Spinal cord (tissue), 10 donors: ENCODE data around the gene ELOVL7. TPM values are rescaled to one million over a fixed set of nuclear protein-coding genes. Genes with fewer than 3 reads are reported as not detected.
"Not testable (repeated sequence)": the region's sequence is repeated elsewhere in the genome, so short reads cannot be mapped to it uniquely, and the experiment has no call there.

Experiments used
- DNase-seq, 6 donors: peaks; one replicate each; pipeline versions ENCODE4 v3.0.0 to v3.0.0-alpha.2; 2013 to 2015; ENCODE audit warnings: low spot score in 6 of 6, low read depth in 4 of 6
- H3K27ac ChIP-seq: one replicate; pipeline ENCODE4 v1.5.1; 2013; ENCODE audit warnings: low read depth, low read length, control low read depth
- H3K27me3 ChIP-seq: one replicate; pipeline ENCODE4 v1.6.1; 2013; ENCODE audit warnings: low read length; ENCODE audit not compliant: control insufficient read depth, insufficient read depth
- H3K36me3 ChIP-seq: one replicate; pipeline ENCODE4 v1.6.1; 2013; ENCODE audit warnings: low read length; ENCODE audit not compliant: control insufficient read depth, insufficient read depth
- H3K4me1 ChIP-seq: one replicate; pipeline ENCODE4 v1.6.1; 2013; ENCODE audit warnings: low read length; ENCODE audit not compliant: control insufficient read depth, insufficient read depth
- H3K4me3 ChIP-seq: one replicate; pipeline ENCODE4 v1.5.1; 2013; ENCODE audit warnings: low read depth, low read length, control low read depth
- H3K9me3 ChIP-seq: one replicate; pipeline ENCODE4 v1.6.1; 2013; ENCODE audit warnings: low read length; ENCODE audit not compliant: control insufficient read depth, insufficient read depth
- WGBS: methylation state at CpG from one replicate; pipeline ENCODE4 v1.1.5; 2013; ENCODE audit warnings: missing lambda C conversion rate; ENCODE audit not compliant: insufficient coverage; 5-methylcytosine and 5-hydroxymethylcytosine counted together
- polyA plus RNA-seq, 2 donors: library from polyadenylated mRNA; unstranded; fragments of 120-200 nt; gene quantifications; one replicate each; pipeline ENCODE4 v1.2.1, GENCODE V29; 2013; ENCODE audit not compliant: insufficient read length in 2 of 2
- total RNA-seq, 2 donors: library from RNA; depleted of rRNA in 1 of 2; stranded (reverse); fragments of 120-200 nt in 1 of 2; fragments of >200 nt in 1 of 2; gene quantifications; one replicate each; pipeline versions ENCODE4 v1.2.3 to v1.2.4, GENCODE V29; 2013 to 2014
- donor health status: healthy.

ELOVL7 gene
- total and polyA plus RNA-seq, 4 donors: 3.9 to 20.5 (median 4.4) TPM

DNA sequence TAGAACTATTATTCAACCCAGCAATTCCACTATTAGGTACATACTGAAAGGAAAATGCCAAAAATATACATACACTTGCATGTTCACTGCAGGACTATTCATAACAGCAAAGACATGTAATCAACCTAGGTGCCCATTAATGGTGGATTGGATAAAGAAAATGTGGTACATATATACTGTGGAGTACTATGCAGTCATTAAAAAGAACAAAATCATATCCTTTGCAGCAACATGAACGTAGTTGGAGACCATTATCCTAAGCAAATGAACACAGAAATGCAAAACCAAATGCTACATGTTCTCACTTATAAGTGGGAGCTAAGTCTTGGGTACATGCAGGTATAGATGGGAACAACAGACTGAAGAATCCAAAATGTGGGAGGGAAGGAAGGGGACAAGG, 67.7 kb downstream of the ELOVL7 start:
- Histone ChIP-seq H3K4me1 (no peaks in the 10 kb centered on the region), H3K9me3 (peaks cover 3% of the 10 kb centered on the region), H3K36me3 (no peaks in the 10 kb centered on the region), H3K4me3 (no peak overlapping the region), H3K27ac (no peak overlapping the region), H3K27me3 (no peaks in the 10 kb centered on the region)
- DNase-seq: no peak
- WGBS: no CpG with 5 or more reads among the region's 1 CpG

DNA sequence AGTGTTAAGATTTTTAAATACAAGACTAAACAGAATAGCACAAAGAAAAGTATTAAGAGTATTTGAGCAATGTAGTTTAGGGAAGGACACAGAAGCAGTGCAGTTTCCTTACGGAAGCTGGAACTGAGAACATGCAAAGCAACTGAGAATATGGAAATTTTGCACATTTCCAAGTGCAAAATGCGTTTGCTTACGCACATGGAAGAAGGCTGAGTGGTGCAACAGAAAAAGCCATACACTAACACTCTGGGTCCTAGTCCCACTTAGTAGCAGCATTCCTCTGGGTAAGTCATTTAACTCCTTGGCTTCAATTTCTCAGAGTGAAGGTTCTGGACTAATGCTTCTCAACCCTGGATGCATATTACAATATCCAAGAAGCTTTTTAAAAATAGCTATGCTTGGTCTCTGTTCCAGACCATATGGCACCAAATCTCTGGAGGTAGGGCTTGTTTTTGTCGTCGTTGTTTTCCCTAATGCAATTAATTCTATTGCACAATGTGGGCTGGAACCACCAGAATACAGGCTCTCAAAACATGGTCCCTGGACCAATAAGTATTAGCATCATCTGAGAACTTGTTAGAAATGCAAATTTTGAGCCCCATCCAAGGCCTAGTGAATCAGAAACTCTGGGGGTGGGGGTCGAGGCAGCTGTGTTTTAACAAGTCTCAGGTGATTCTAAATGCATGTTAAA, 78.9 kb downstream of the ELOVL7 start:
- Histone ChIP-seq H3K4me1 (no peaks in the 10 kb centered on the region), H3K27ac (no peak overlapping the region), H3K27me3 (no peaks in the 10 kb centered on the region), H3K9me3 (no peaks in the 10 kb centered on the region), H3K4me3 (no peak overlapping the region), H3K36me3 (no peaks in the 10 kb centered on the region)
- WGBS: 93% methylated on average over 4 of the region's 6 CpGs
- peak in 1 of 6 donors; percentile 6 for DNase-seq

DNA sequence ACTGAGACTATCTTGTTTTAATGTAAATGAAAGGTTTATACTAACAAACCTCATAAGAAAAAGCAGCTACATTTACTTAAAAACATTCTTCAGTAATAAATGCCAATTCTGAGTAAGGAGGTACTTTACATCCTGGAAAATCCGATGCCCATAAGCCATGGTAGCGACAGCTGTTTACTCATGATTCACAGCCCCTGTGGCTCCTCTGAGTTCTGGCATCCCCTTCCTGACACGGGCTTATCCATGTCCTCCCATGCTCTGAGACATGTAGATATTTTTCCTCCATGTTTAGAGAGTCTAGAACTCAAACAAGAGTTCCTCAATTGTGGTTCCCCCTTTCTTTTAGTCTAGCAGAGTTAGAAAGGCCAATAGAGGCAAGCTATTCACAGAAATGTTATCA, 81.0 kb downstream of the ELOVL7 start:
- no peaks in the 10 kb centered on the region for H3K4me1 ChIP-seq
- H3K9me3 ChIP-seq: no peaks in the 10 kb centered on the region
- H3K36me3 ChIP-seq: no peaks in the 10 kb centered on the region
- no peaks in the 10 kb centered on the region for H3K27me3 ChIP-seq
- H3K4me3 ChIP-seq: no peak overlapping the region
- no peak for DNase-seq
- no CpG with 5 or more reads among the region's 3 CpGs for WGBS
- no peak overlapping the region for H3K27ac ChIP-seq

DNA sequence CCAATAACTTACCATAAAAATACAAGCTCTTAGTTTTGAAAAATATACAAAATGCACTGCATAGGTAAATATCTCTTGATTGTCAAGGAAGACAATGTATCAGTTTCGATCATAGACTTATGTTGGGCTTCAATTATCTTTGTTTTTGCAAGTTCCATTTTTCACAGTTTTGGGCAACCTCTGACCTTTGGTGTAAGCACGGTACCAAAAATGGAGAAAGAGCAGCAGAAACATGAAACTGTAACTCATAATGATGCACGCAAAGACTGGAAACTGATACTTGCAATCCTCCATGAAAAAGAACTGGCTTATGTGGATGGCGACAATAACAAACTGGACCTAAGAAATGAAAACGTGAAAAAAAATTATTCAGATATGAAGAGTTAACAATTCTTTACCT, 89.6 kb downstream of the ELOVL7 start:
- H3K9me3 ChIP-seq: no peaks in the 10 kb centered on the region
- no peak overlapping the region for H3K27ac ChIP-seq
- H3K36me3 ChIP-seq: no peaks in the 10 kb centered on the region
- DNase-seq: no peak
- no peaks in the 10 kb centered on the region for H3K27me3 ChIP-seq
- WGBS: 96% methylated on average over 2 of the region's 5 CpGs
- H3K4me1 ChIP-seq: no peaks in the 10 kb centered on the region
- no peak overlapping the region for H3K4me3 ChIP-seq

DNA sequence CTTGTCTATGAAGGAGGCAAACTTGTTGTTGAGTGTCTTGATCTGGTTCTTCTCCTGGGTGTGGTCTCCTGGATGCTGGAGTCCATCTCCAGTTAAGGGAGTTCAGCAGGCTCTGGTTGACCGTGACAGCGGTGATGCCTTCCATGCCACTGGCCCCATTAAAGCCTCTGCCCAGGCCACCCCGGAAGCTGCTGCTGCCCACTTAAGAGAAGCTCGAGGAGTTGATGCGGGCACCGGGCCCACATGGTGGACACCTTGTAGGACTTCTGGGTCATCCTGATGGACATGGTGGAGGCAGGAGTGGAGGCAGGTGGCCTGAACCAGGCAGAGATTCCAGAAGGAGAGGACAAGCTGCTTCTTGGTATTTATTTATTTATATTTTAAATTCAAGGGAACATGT, 99.4 kb downstream of the ELOVL7 start:
- no peaks in the 10 kb centered on the region for H3K36me3 ChIP-seq
- DNase-seq: no peak
- H3K9me3 ChIP-seq: no peaks in the 10 kb centered on the region
- H3K4me3 ChIP-seq: no peak overlapping the region
- no peak overlapping the region for H3K27ac ChIP-seq
- 94% methylated on average over 6 of the region's 6 CpGs for WGBS
- H3K4me1 ChIP-seq: no peaks in the 10 kb centered on the region
- H3K27me3 ChIP-seq: no peaks in the 10 kb centered on the region

DNA sequence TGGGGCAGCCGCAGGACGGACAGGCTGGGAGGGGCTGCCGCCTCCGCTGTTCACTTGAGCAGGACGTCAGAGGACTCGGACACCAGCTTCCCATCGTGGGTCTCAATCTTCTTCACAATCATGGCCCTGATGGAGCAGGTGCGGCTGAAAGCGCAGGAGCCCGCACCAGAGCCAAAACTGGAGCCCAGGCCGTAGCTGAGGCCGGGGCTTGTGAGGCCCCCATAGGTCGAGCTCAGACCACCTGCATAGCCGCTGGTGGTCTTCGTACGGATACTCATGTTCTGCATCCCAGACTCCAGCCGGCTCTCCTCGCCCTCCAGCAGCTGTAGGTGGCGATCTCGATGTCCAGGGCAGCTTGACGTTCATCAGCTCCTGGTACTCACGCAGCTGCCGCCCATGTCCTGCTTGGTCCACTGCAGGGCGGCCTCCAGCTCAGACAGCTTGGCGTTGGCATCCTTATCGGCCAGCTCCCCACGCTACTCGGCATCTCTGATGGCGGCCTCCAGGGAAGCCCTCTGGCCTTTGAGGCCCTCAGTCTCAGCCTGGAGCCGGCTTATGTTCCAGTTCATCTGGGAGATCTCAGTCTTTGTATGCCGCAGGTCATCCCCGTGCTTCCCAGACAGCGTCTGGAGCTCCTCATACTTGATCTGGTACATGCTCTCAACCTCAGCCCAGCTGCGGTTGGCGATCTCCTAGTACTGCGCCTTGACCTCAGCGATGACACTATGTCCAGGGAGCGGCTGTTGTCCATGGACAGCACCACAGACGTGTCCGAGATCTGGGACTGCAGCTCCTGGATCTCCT, 100.4 kb downstream of the ELOVL7 start:
- no peaks in the 10 kb centered on the region for H3K36me3 ChIP-seq
- no peak overlapping the region for H3K4me3 ChIP-seq
- no peaks in the 10 kb centered on the region for H3K9me3 ChIP-seq
- H3K27me3 ChIP-seq: no peaks in the 10 kb centered on the region
- no peaks in the 10 kb centered on the region for H3K4me1 ChIP-seq
- no peak overlapping the region for H3K27ac ChIP-seq
- no peak for DNase-seq
- WGBS: 95% methylated on average over 40 of the region's 40 CpGs

DNA sequence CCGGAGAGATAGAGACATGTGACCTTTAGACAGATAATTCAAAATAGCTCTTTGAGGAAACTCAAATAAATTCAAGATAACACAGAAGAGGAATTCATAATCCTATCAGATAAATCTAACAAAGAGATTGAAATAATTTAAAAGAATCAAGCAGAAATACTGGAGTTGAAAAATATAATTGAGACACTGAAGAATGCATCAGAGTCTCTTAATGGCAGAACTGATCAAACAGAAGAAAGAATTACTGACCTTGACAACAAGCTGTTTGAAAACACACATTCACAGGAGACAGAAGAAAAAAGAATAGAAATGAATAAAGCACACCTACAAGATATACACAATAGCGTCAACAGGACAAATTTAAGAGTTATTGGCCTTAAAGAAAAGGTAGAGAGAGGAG, 103.7 kb downstream of the ELOVL7 start:
- DNase-seq: no peak
- WGBS: no CpG with 5 or more reads among the region's 2 CpGs
- H3K4me3 ChIP-seq: no peak overlapping the region
- H3K9me3 ChIP-seq: no peaks in the 10 kb centered on the region
- no peak overlapping the region for H3K27ac ChIP-seq
- H3K4me1 ChIP-seq: no peaks in the 10 kb centered on the region
- H3K27me3 ChIP-seq: no peaks in the 10 kb centered on the region
- H3K36me3 ChIP-seq: no peaks in the 10 kb centered on the region

DNA sequence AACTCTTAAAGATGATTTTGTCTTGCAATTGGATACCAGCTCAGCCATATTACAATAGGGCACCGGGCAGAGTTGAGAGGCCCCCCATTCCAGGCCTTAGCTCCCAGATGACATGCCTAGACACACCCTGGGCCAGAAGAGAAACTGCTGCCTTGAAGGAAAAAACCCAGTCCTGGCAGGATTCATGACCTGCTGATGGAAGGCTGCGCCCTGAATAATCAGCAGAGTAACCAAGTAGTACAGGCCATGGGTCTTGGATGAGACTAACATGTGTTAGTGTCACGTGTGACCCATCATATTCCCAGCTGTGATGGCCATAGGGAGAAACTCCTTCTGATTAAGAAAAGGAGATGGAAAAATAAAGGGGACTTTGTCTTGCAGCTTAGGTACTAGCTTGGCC, 105.1 kb downstream of the ELOVL7 start:
- WGBS: 76% methylated on average over 3 of the region's 3 CpGs

DNA sequence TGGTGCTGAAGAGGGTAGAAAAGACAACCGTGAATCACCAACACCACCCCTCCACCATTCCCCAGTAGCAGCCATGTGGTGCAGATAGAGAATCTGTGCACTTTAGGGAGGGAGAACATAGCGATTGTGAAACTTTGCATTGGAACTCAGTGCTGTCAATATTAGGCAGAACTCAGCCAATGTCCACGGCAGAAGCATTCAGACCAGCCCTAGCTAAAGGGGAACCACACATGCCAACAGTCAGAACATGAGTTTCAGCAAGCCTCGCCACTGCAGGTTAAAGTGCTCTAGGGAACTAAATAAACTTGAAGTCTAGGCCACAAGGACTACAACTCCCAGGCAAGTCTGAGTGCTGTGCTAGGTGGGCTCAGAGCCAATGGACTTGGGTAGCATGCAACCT, 105.6 kb downstream of the ELOVL7 start:
- no peak overlapping the region for H3K27ac ChIP-seq

More for the DNA sequence above, 105.1 kb downstream of the ELOVL7 start:
- H3K27me3 ChIP-seq: no peaks in the 10 kb centered on the region
- H3K4me3 ChIP-seq: no peak overlapping the region
- H3K27ac ChIP-seq: no peak overlapping the region
- no peaks in the 10 kb centered on the region for H3K9me3 ChIP-seq
- no peaks in the 10 kb centered on the region for H3K36me3 ChIP-seq
- DNase-seq: no peak
- H3K4me1 ChIP-seq: no peaks in the 10 kb centered on the region

DNA sequence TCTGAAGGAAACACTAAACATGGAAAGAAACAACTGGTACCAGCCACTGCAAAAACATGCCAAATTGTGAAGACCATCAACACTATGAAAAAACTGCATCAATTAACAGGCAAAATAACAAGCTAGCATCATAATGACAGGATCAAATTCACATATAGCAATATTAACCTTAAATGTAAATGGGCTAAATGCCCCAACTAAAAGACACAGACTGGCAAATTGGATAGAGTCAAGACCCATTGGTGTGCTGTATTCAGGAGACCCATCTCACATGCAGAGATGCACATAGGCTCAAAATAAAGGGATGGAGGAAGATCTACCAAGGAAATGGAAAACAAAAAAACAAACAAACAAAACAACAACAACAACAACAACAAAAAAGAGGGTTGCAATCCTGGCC, 113.2 kb downstream of the ELOVL7 start:
- H3K4me1 ChIP-seq, H3K36me3 ChIP-seq, H3K27me3 ChIP-seq, H3K9me3 ChIP-seq, H3K4me3 ChIP-seq, DNase-seq, H3K27ac ChIP-seq: not testable (repeated sequence)

More for the DNA sequence above, 105.6 kb downstream of the ELOVL7 start:
- no peaks in the 10 kb centered on the region for H3K27me3 ChIP-seq
- WGBS: 87% methylated on average over 3 of the region's 4 CpGs
- H3K4me1 ChIP-seq: no peaks in the 10 kb centered on the region
- no peak for DNase-seq
- no peak overlapping the region for H3K4me3 ChIP-seq
- no peaks in the 10 kb centered on the region for H3K9me3 ChIP-seq
- no peaks in the 10 kb centered on the region for H3K36me3 ChIP-seq
